CD4-positive, alpha-beta T cell treated with Interleukin-1 beta for 1 hour (primary cell): ENCODE measurements around the gene PGAM1.
"Not testable (repeated sequence)": the region's sequence is repeated elsewhere in the genome, so short reads cannot be mapped to it uniquely, and the experiment has no call there.

Experiments used
- DNase-seq, 2 donors: peaks; one replicate each; pipeline ENCODE4 v3.0.0-alpha.2; 2020 to 2022

PGAM1 gene

GRCh38 chr10:97408496-97408992, 17.4 kb upstream of the PGAM1 start:
- DNase-seq = no peak

- no peak for DNase-seq
These were observed 14.6 kb upstream of the PGAM1 start for GRCh38 chr10:97411406-97411805.

GRCh38 chr10:97412891-97413304, 13.1 kb upstream of the PGAM1 start:
- DNase-seq = no peak

GRCh38 chr10:97416565-97416964, 9.4 kb upstream of the PGAM1 start:
- DNase-seq = no peak

GRCh38 chr10:97423757-97424098, 2.3 kb upstream of the PGAM1 start:
- DNase-seq = not testable (repeated sequence)

- no peak for DNase-seq
These were observed 982 bp downstream of the PGAM1 start for GRCh38 chr10:97426776-97427570.

- peak in 1 of 2 donors; percentile 51 for DNase-seq
These were observed 1.7 kb downstream of the PGAM1 start for GRCh38 chr10:97427571-97428179.

- DNase-seq = peak; percentile 25 to 47
These were observed 2.6 kb downstream of the PGAM1 start for GRCh38 chr10:97428572-97428981.

GRCh38 chr10:97434055-97434454, 8.1 kb downstream of the PGAM1 start:
- no peak for DNase-seq

- DNase-seq = no peak
These were observed 8.6 kb downstream of the PGAM1 start for GRCh38 chr10:97434557-97434956.

GRCh38 chr10:97435211-97435610, 9.2 kb downstream of the PGAM1 start:
- DNase-seq = no peak

- DNase-seq = no peak
These were observed 16.3 kb downstream of the PGAM1 start for GRCh38 chr10:97442277-97442676.

- no peak for DNase-seq
These were observed 18.2 kb downstream of the PGAM1 start for GRCh38 chr10:97444212-97444611.

GRCh38 chr10:97445357-97445721, 19.3 kb downstream of the PGAM1 start:
- DNase-seq = no peak

GRCh38 chr10:97445722-97446639, 20.0 kb downstream of the PGAM1 start, which contains the start of the genes EXOSC1 and ZDHHC16:
TSS of gene EXOSC1 (minus strand) at chr10:97446006. CDS start at chr10:97445985, 21 bp downstream.
TSS of gene ZDHHC16 (plus strand) at chr10:97446175. CDS start at chr10:97451676, 5,501 bp downstream.
- DNase-seq = peak; percentile 89 to 93

- DNase-seq = no peak
These were observed 24.8 kb downstream of the PGAM1 start for GRCh38 chr10:97450828-97451227.

GRCh38 chr10:97451605-97452004, 25.6 kb downstream of the PGAM1 start:
- no peak for DNase-seq

- DNase-seq = no peak
These were observed 26.4 kb downstream of the PGAM1 start for GRCh38 chr10:97452352-97452751.

- no peak for DNase-seq
These were observed 28.5 kb downstream of the PGAM1 start for GRCh38 chr10:97454330-97455036.

GRCh38 chr10:97456034-97456685, 30.2 kb downstream of the PGAM1 start:
- DNase-seq = no peak

GRCh38 chr10:97456686-97457065, 30.7 kb downstream of the PGAM1 start:
- no peak for DNase-seq

- DNase-seq = no peak
These were observed 33.1 kb downstream of the PGAM1 start for GRCh38 chr10:97459111-97459510.
